OCI-LY3 (cell line): ENCODE data around the gene FCRL1.

ENCODE experiments used
- H2AFZ ChIP-seq: fragments of 200-600, 300-600 bp; shearing (Covaris generic); 2 replicates; pipeline ENCODE4 v1.6.0; 2014; ENCODE audit warnings: antibody characterized with exemption, low read depth, low read length
- H3K27ac ChIP-seq: fragments of 200-600, 300-600 bp; sonication (generic); 2 replicates; pipeline ENCODE4 v1.5.1; 2014; ENCODE audit warnings: mild to moderate bottlenecking, low read length, moderate library complexity, mixed read lengths
- H3K27me3 ChIP-seq: fragments of 200-600, 300-600 bp; sonication (generic); 2 replicates; pipeline ENCODE4 v1.6.1; 2014; ENCODE audit warnings: low read depth, low read length, mixed read lengths
- H3K36me3 ChIP-seq: fragments of 200-600, 300-600 bp; sonication (generic); replicated peaks from 2 replicates; pipeline ENCODE3; 2014; ENCODE audit warnings: low read depth, low read length, mixed read lengths
- H3K4me1 ChIP-seq: fragments of 300-600, 200-600 bp; sonication (generic); 2 replicates; pipeline ENCODE4 v1.6.1; 2014; ENCODE audit warnings: low read length, mixed read lengths
- H3K4me2 ChIP-seq: fragments of 200-600, 300-600 bp; sonication (generic); 2 replicates; pipeline ENCODE4 v1.6.1; 2014; ENCODE audit warnings: low read length, mixed read lengths
- H3K4me3 ChIP-seq: fragments of 300-600, 200-600 bp; sonication (generic); 2 replicates; pipeline ENCODE4 v1.5.1; 2014; ENCODE audit warnings: antibody characterized with exemption, mild to moderate bottlenecking, low read length, moderate library complexity
- H3K79me2 ChIP-seq: fragments of 300-600, 200-600 bp; shearing (Covaris generic); 2 replicates; pipeline ENCODE4 v1.6.1; 2014; ENCODE audit warnings: mild to moderate bottlenecking, low read length, mixed read lengths
- H3K9ac ChIP-seq: fragments of 300-600, 200-600 bp; shearing (Covaris generic); 2 replicates; pipeline ENCODE4 v1.6.0; 2014; ENCODE audit warnings: mild to moderate bottlenecking, low read length, moderate library complexity
- H3K9me3 ChIP-seq: fragments of 200-600, 300-600 bp; shearing (Covaris generic); 2 replicates; pipeline ENCODE4 v1.6.1; 2014; ENCODE audit warnings: low read length, mixed read lengths; ENCODE audit not compliant: insufficient read depth
- H4K20me1 ChIP-seq: fragments of 200-600, 300-600 bp; sonication (generic); 2 replicates; pipeline ENCODE4 v1.6.1; 2016; ENCODE audit warnings: low read length, mixed read lengths; ENCODE audit not compliant: insufficient read depth
- EZH2phosphoT487 ChIP-seq: fragments of 200-600 bp; shearing (Covaris generic); IDR thresholded peaks from 2 replicates; pipeline ENCODE4 v1.6.1; 2018; ENCODE audit warnings: antibody characterized with exemption, mixed run types, low read depth
- TF ChIP-seq, protein P1 (sequence below): fragments of 200-600, 300-600 bp; sonication (generic); IDR thresholded peaks from 2 replicates; pipeline ENCODE4 v1.5.1; 2014; ENCODE audit warnings: antibody characterized with exemption, low read length, low read depth

FCRL1 gene

DNA sequence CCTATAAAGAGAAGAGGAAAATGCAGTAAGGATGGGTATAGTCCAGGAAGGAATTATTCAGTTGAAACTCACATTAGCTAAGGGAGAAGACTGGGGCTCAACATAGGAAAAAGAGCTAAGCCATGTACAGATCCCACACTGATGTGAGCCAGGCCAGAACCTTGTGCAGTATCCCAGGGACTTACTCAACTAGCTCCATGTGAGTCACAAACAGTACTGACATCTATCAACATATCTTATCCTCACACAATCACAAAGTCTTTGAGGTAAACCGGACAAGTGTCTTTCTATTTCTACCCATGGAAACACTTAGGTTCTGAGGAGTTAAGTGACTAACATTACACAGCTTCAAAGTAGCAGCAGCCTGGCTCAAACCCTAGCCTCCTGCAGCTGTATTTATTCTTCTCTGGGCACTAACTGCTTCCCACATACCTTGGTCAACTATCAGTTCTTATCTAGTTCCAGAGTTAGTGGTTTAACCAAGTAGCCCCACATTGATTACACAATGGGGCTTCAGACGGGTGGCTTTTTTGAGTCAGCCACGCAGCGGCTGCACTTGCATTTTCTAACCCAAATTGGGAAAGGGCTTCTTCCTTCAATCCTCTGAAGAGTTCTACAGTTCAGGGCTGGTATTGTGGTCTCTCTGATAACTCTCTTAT lies 12.2 kb upstream of the FCRL1 start:
- no peak overlapping the region for H3K9ac ChIP-seq
- H3K36me3 ChIP-seq: no peaks in the 10 kb centered on the region
- no peak overlapping the region for H3K4me3 ChIP-seq
- H3K27ac ChIP-seq: no peak overlapping the region
- H4K20me1 ChIP-seq: no peaks in the 10 kb centered on the region
- H3K27me3 ChIP-seq: peaks cover 29% of the 10 kb centered on the region
- no peaks in the 10 kb centered on the region for H3K79me2 ChIP-seq
- no peak for TF ChIP-seq EZH2phosphoT487
- TF ChIP-seq, protein P1, sequence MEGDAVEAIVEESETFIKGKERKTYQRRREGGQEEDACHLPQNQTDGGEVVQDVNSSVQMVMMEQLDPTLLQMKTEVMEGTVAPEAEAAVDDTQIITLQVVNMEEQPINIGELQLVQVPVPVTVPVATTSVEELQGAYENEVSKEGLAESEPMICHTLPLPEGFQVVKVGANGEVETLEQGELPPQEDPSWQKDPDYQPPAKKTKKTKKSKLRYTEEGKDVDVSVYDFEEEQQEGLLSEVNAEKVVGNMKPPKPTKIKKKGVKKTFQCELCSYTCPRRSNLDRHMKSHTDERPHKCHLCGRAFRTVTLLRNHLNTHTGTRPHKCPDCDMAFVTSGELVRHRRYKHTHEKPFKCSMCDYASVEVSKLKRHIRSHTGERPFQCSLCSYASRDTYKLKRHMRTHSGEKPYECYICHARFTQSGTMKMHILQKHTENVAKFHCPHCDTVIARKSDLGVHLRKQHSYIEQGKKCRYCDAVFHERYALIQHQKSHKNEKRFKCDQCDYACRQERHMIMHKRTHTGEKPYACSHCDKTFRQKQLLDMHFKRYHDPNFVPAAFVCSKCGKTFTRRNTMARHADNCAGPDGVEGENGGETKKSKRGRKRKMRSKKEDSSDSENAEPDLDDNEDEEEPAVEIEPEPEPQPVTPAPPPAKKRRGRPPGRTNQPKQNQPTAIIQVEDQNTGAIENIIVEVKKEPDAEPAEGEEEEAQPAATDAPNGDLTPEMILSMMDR: no peak
- H3K4me2 ChIP-seq: peak overlapping the region; percentile 5; the same call in 1 of the 2 replicates
- H3K9me3 ChIP-seq: no peaks in the 10 kb centered on the region
- H2AFZ ChIP-seq: no peak overlapping the region
- H3K4me1 ChIP-seq: peaks cover 43% of the 10 kb centered on the region

- no peaks in the 10 kb centered on the region for H3K79me2 ChIP-seq
- H3K36me3 ChIP-seq: no peaks in the 10 kb centered on the region
- peaks cover 36% of the 10 kb centered on the region for H3K27me3 ChIP-seq
- TF ChIP-seq, protein P1: no peak
- TF ChIP-seq EZH2phosphoT487: no peak
- no peak overlapping the region for H3K9ac ChIP-seq
- H3K27ac ChIP-seq: no peak overlapping the region
- peaks cover 43% of the 10 kb centered on the region for H3K4me1 ChIP-seq
- peak overlapping the region; percentile 13; the same call in 1 of the 2 replicates for H3K4me2 ChIP-seq
- H4K20me1 ChIP-seq: no peaks in the 10 kb centered on the region
- H3K9me3 ChIP-seq: no peaks in the 10 kb centered on the region
- no peak overlapping the region for H3K4me3 ChIP-seq
- H2AFZ ChIP-seq: no peak overlapping the region
Measured at GRCh38 chr1:157830887-157831286, 11.0 kb upstream of the FCRL1 start.

DNA sequence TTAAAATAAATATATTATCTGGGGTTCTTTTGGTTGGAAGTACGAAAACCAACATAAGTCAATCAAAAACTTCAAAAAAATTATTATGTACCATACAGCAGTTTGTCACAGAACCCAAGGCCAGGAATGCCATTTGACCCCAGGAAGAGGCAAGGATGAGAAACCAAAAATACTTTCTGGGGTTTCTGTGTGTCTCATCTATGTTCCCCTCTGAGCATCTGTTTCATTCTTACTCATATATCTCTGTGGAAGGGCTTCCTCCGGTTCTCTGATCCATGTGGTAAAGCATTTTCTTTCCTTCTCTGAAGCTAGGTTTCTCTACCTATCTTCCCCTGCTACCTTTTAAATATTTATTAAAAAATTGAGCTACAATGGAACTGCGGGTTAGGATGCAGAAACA lies 9.8 kb upstream of the FCRL1 start:
- TF ChIP-seq, protein P1: no peak
- TF ChIP-seq EZH2phosphoT487: no peak
- no peak overlapping the region for H2AFZ ChIP-seq
- peaks cover 36% of the 10 kb centered on the region for H3K27me3 ChIP-seq
- H3K4me1 ChIP-seq: peaks cover 43% of the 10 kb centered on the region
- H3K9ac ChIP-seq: no peak overlapping the region
- H4K20me1 ChIP-seq: no peaks in the 10 kb centered on the region
- peak overlapping the region; percentile 18 for H3K4me2 ChIP-seq
- H3K36me3 ChIP-seq: no peaks in the 10 kb centered on the region
- no peaks in the 10 kb centered on the region for H3K79me2 ChIP-seq
- no peaks in the 10 kb centered on the region for H3K9me3 ChIP-seq
- no peak overlapping the region for H3K27ac ChIP-seq
- no peak overlapping the region for H3K4me3 ChIP-seq

DNA sequence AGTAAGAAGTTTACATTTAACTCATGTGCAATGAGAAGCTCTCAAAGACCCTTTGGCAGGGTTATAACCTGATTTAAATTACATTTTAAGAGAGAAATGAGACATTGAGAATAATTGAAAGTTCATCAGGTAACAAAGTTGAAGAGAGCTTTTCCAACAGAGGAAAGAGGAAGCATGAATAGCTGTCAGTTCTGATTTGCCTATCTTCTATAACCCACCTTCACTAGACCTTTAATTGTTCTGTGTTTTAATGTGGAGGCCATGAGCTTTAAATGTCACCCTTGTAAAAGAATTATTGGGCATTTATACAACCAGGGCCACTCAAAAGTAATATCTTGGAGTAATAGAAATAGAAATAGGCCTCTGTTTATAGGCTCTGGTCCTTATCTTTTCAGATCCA lies 9.3 kb upstream of the FCRL1 start:
- H2AFZ ChIP-seq: no peak overlapping the region
- H3K27me3 ChIP-seq: peaks cover 36% of the 10 kb centered on the region
- H3K4me2 ChIP-seq: peak overlapping the region; percentile 19
- no peaks in the 10 kb centered on the region for H3K79me2 ChIP-seq
- H4K20me1 ChIP-seq: no peaks in the 10 kb centered on the region
- H3K27ac ChIP-seq: no peak overlapping the region
- H3K9ac ChIP-seq: no peak overlapping the region
- H3K4me3 ChIP-seq: no peak overlapping the region
- H3K36me3 ChIP-seq: no peaks in the 10 kb centered on the region
- peaks cover 43% of the 10 kb centered on the region for H3K4me1 ChIP-seq
- TF ChIP-seq EZH2phosphoT487: no peak
- TF ChIP-seq, protein P1: no peak
- H3K9me3 ChIP-seq: no peaks in the 10 kb centered on the region
